Neural cell (in vitro differentiated cells): Measurements from ENCODE around the gene SYT7.

Source experiments
- CTCF ChIP-seq: fragments of 450-650 bp; IDR thresholded peaks from 2 replicates; pipeline ENCODE4 v1.5.1; 2014; ENCODE audit warnings: antibody characterized with exemption, mild to moderate bottlenecking, moderate library complexity; ENCODE audit not compliant: poor library complexity, severe bottlenecking
- EP300 ChIP-seq: fragments of 450-650 bp; conservative IDR thresholded peaks from 2 replicates; pipeline ENCODE4 v1.6.1; 2014; ENCODE audit warnings: antibody characterized with exemption, mild to moderate bottlenecking, moderate library complexity; ENCODE audit not compliant: poor library complexity, severe bottlenecking
- EZH2 ChIP-seq: fragments of 200-600, 300-800 bp; shearing (Covaris generic), sonication (generic); IDR thresholded peaks from 2 replicates; pipeline ENCODE4 v1.6.1; 2014; ENCODE audit warnings: antibody characterized with exemption, low read length, borderline replicate concordance, mild to moderate bottlenecking; ENCODE audit not compliant: insufficient read depth, poor library complexity, severe bottlenecking
- MXI1 ChIP-seq: fragments of 450-650 bp; conservative IDR thresholded peaks from 2 replicates; pipeline ENCODE4 v1.6.1; 2014; ENCODE audit warnings: antibody characterized with exemption, mild to moderate bottlenecking; ENCODE audit not compliant: poor library complexity, severe bottlenecking
- POLR2AphosphoS5 ChIP-seq: IDR thresholded peaks from 2 replicates; pipeline ENCODE4 v1.6.1; 2012
- RAD21 ChIP-seq: fragments of 450-650 bp; conservative IDR thresholded peaks from 2 replicates; pipeline ENCODE4 v1.6.1; 2014; ENCODE audit warnings: antibody characterized with exemption, mild to moderate bottlenecking, moderate library complexity
- REST ChIP-seq: IDR thresholded peaks from 2 replicates; pipeline ENCODE4 v1.6.1; 2012; ENCODE audit warnings: borderline replicate concordance
- SMC3 ChIP-seq: fragments of 450-650 bp; conservative IDR thresholded peaks from 2 replicates; pipeline ENCODE4 v1.6.1; 2014; ENCODE audit warnings: antibody characterized with exemption, mild to moderate bottlenecking, moderate library complexity; ENCODE audit not compliant: poor library complexity
- TAF1 ChIP-seq: IDR thresholded peaks from 2 replicates; pipeline ENCODE4 v1.6.1; 2012; ENCODE audit warnings: low read depth

- TF ChIP-seq CTCF = no peak
- TF ChIP-seq TAF1 = no peak
- no peak for TF ChIP-seq POLR2AphosphoS5
- no peak for TF ChIP-seq RAD21
- TF ChIP-seq REST = no peak
- no peak for TF ChIP-seq EZH2
- TF ChIP-seq EP300 = no peak
- no peak for TF ChIP-seq MXI1
- TF ChIP-seq SMC3 = no peak
Measured at GRCh38 chr11:61510974-61511373, 69.9 kb downstream of the SYT7 start.
